HG03066 (cell line): ENCODE data around the gene CNOT8.
"Not testable (repeated sequence)": the region's sequence is repeated elsewhere in the genome, so short reads cannot be mapped to it uniquely, and the experiment has no call there.

Source experiments
- ATAC-seq: cut with Tn5 transposase; IDR thresholded peaks from one replicate; pipeline ENCODE4 v1.9.1; 2021; ENCODE audit warnings: low read depth; ENCODE audit not compliant: unreplicated experiment

Gene CNOT8

DNA sequence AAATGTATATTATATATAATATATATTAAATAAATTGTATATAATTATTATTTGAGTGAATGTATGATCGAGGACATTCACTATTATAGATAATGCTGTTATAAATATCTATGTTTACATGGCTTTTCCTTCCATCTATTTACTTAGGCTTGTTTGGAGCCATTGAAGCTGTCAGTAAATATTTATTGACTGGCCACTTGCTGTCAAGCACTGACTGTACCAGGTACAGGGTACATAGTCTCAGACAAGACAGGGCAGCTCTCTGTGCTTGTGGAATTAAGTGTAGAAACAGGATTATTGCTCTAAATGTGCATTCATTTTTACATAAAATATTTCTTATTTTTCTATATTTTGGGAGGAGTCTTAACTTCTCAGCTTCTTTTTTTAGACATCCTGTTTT is 24.4 kb upstream of the CNOT8 start:
- ATAC-seq = no peak

DNA sequence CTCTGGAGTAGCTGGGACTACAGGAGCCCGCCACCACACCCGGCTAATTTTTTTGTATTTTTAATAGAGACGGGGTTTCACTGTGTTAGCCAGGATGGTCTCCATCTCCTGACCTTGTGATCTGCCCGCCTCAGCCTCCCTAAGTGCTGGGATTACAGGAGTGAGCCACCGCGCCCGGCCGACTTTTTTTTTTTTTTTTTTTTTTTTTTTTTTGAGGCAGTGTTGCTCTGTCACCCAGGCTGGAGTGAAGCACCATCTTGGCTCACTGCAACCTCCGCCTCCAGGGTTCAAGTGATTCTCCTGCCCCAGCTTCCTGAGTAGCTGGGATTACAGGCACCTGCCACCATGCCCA is 22.8 kb upstream of the CNOT8 start:
- not testable (repeated sequence) for ATAC-seq

DNA sequence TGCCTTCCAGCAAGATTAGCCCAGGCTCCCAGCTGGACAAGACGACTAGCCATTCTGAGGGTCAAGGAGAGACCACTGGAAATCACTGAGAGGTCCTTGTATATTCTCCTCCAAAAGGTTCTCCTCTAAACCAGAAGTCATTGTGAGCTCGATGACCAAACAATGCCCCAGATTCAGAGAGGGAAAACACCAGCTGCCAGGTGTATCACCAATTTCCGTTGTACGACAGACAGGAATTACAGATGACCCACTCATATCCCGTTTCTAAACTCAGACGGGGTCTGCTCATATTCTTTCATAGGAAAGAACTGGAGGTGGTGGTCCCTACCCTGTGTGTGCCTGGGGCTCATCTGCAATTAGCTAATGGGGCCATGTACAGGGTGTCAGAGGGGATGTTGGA is 22.2 kb upstream of the CNOT8 start:
- ATAC-seq = no peak

DNA sequence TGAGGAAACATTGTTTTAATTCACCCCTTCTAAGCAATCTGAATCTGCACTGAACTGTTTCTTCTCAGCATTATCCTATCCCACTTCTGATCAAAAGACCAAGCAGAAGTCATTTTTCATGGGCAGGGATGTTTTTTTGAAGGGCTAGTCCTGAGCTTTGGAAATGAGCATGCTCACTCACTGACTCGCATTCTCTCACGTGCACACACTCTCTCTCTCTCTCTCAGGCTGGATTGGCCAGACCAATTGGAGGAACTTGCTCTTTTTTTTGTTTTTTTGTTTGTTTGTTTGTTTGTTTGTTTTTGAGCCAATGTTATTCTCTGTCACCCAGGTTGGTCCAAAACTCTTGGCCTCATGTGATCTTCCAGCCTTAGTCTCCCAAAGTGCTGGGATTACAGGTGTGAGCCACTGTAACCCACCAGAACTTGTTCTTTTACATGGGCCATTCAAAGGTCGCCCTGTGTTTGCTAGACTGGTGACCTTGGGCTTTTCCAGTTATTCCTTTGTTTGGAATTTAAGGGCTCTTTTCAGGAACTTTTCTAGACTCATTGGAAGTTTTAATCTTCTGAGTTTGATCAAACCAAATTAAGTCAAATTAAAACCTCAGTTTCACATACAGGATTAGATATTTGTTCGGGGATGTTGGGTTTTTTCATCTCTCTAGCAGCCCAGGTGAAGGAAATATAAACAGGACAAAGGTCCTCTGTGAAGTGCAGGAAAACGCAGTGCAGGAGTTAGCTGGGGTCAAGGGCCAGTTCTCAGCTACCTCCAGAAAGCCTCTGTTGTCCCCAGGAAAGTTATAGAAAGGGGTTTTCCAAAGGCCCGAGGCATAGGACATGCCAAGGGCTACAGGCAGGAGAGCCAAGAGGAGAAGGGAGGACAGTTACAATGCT is 21.2 kb upstream of the CNOT8 start:
- ATAC-seq = no peak

DNA sequence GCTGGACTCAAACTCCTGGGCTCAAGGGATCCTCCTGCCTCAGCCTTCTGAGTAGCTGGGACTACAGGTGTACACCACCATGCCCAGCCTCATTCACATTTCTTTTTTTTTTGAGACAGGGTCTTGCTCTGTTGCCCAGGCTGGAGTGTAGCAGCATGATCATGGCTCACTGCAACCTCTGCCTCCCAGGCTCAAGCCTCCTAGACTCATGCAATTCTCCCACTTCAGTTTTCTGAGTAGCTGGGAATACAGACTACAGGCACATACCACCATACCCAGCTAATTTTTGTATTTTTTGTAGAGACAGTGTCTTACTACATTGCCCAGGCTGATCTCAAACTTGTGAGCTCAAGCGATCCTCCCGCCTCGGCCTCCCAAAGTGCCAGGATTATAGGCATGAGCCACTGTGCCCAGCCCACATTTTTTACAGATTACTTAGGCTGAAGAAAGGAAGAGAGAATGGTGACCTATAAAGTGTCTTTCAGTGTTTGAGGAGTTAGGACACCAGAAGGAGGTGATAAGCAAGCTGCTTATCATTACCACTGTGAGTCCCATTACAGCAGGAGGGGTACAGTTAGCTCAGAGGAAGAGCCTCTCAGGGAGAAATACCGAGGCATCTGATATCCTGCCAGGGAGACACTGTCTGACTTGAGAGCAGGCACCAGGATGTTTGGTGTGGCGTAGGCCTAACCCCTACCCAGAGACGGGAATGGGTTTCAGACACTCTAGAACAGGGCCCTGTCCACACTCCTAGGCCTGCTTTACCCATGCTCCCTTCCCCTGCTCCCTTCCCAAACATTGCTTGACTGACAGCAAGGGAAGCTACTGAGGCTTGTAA is 17.8 kb upstream of the CNOT8 start:
- no peak for ATAC-seq

DNA sequence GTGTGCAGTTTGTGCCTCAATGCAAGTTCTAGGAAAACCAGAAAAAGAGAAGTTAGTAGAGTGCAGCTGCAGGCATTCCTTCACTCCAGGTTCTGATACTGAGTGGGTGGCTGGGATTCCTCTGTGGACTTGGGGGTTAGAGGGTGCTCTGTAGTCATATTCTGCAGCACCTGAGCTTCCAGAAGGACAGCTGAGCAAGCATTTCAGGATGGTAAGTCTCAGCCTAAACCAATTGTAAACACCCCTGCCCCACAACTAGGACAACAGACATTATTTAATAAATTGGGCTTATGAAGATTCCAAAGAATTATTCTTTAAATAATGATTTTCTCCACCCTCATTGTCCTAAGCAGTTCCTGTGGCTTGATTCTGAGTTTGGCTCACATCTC is 17.2 kb upstream of the CNOT8 start:
- no peak for ATAC-seq

DNA sequence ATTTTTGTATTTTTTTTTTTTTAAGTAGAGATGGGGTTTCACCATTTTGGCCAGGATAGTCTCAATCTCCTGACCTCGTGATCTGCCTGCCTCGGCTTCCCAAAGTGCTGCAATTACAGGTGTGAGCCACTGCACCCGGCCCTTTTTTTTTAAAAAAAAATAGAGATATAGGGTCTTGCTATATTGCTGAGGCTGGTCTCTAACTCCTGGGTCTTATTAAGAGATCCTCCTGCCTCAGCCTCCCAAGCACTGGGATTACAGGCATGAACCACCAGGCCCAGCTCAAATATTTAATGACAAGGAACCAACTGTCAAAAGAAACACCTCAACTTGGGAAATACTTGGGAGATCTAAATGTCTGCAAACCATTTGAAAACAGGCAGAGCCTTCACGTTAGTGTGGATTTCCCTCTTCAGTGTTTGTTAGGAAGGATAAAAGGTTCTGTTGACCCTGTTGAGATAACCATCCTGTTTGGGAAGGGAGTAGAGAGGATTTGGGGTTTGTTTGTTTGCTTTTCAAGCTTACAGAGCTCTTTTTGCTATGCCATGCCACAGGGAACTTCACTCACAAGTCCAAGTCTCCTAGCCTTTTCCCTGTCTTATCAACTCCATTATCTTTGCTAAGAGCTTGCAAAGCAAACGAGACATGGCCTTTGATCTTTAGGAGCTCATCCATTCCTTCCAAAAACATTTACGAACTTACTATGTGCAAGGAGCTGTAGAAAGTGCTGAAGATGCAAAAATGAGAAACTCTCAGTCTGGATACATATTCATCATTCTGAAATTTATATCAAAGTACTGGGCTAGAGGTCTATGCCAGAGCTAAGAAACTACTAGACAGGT is 15.5 kb upstream of the CNOT8 start:
- ATAC-seq = no peak

DNA sequence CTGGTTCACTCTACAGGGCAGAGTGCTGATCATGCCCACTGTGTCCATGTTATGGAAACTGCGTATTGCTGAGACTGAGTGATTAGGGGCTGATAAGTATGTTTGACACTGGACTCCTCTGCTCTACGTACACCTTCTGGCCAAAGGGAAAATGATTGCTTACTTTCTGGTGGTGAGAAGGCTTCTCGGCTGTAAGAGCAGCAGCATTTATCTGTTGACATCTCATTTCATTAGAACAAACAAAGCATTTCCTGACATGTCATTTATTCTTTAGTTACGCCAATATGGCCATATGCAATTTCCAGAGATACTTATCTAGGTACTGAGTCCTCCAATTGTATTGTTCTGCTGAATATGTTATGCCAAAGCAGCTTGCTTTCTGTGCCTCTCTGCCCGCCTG is 13.6 kb upstream of the CNOT8 start:
- ATAC-seq = no peak

DNA sequence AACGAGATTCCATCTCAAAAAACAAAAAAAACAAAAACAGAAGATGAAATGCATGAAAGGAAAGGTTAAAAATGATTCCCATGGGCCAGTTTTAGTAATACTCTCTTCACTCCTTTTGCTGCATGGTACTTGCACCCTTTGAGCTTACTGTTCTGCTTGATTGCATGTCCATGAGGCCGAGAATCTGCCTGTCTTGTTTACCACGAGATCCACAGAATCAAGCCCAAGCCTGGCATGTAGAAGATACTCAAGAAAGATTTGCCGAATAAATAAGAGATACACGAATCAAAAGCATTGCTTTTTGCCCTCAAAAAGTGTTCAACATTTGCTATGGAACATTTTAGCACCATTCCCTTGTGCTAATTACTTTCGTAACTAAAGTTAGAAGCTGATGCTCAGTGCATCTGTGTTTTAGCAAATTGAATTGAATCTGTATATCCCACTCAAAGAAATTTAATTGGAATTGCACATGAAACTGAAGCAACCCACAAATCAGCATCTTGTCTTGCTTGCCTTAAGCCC is 9.1 kb upstream of the CNOT8 start:
- ATAC-seq = no peak

DNA sequence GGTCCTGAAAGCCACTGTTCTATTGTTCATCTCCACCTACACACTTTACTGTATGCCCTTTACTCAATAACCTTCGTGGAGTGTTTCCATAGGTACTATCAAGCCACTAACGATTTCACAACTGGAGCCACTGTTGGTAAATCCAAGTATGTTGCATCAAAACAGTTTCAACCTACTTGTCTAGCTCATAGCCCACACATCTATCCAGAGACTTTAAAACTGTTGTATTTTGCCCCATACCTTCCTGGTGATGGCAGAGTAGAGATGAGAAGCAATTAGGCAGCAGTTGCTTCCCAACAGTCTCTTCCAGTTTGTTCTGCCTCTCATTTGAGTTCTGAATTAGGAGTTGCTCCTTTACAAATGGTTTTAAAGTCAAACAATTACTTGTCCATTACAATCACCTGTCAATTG is 8.6 kb upstream of the CNOT8 start:
- ATAC-seq = no peak

DNA sequence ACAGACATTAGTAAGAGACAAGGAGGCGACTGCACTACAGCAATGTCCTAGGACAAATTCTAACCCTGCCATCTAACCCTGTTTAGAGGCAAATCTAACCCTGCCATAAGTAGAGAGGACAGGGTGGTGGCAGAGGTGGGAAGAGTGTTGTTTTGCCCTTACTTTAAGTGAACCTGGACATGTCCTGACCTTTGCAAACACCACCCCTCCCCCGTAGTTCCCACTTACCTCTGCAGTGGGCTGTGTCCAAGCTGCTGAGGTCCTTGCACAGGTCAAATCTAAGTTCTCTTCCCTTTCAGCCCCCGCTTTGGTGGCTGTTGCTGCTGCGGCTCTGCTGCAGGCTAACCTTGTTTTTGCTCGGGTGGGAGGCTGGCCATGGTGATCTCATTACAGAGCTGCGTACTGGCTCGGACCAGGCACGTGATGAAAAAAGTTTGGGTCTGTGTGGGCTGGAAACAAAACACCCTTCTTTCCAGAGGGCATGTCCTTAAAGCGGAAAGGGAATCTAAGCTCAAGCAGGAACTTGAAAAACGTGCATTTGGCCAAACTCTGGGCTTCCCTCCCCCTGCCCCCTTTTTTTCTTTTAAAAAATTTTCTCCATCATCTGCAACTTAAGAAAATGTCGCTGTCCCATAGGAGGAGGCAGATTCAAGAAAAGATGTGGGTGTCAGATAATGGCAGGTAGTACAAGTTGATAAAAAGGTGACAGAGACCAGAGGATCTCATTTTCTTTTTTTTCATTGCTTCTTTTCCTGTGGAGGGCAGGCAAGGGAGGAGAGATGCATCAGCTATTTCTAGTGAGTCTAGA is 8.0 kb upstream of the CNOT8 start, which contains the start of gene FAXDC2:
Gene FAXDC2, minus strand, starts transcription at position 349 of the 808 bp plus-strand sequence. CDS start 12,425 bp downstream, outside the sequence.
- no peak for ATAC-seq

DNA sequence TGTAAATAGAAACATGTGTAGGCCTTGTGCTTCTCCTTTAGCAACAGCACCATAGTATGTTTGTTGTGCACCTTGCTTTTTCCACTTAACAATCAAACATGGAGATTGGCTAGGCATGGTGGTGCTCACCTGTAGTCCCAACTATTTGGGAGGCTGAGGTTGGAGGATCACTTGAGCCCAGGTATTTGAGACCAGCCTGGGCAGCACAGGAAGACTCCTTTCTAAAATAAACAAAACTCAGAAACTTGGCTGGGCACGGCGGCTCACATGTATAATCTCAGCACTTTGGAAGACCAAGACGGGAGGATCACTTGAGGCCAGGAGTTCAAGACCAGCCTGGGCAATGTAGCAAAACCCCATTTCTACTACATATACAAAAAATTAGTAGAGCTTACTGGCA is 7.1 kb upstream of the CNOT8 start:
- ATAC-seq = no peak

DNA sequence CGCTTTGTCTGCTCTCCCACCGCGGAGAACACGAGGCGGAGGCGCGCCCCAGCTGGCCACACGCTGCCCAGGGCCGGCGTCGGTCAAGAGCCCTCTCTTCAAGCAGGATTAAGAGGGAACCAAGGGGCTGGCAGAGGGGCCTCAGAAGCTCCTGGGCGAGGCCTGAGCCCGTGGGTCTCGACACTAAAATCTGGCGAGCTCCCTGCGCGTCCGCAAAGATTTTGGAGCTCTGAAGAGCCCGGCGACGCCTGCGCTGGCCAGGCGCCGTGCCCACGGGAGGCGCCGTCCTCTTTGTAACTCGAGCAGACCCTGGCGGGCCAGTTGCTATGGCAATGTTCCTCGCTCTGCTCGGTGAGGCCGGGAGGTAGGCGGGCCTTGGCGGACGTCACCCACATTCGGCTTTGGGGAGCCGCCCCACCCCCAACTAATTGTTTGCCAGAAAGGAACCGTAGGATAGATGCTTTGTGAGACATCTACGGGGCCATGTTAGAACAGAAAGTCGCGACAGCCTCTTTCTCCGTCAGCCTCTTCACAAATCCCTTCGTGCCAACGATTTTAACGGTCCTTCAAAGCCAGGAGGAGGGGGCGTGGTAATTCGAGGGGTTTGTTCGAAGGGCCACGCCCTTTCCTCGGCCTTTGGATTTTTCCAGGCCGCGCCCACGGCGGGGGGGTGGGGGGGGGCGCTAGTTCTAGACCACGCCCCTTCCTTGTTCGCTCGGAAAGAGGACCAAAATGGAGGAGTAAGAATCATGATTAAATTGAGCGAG is 714 bp upstream of the CNOT8 start:
- ATAC-seq = peak; percentile 58

DNA sequence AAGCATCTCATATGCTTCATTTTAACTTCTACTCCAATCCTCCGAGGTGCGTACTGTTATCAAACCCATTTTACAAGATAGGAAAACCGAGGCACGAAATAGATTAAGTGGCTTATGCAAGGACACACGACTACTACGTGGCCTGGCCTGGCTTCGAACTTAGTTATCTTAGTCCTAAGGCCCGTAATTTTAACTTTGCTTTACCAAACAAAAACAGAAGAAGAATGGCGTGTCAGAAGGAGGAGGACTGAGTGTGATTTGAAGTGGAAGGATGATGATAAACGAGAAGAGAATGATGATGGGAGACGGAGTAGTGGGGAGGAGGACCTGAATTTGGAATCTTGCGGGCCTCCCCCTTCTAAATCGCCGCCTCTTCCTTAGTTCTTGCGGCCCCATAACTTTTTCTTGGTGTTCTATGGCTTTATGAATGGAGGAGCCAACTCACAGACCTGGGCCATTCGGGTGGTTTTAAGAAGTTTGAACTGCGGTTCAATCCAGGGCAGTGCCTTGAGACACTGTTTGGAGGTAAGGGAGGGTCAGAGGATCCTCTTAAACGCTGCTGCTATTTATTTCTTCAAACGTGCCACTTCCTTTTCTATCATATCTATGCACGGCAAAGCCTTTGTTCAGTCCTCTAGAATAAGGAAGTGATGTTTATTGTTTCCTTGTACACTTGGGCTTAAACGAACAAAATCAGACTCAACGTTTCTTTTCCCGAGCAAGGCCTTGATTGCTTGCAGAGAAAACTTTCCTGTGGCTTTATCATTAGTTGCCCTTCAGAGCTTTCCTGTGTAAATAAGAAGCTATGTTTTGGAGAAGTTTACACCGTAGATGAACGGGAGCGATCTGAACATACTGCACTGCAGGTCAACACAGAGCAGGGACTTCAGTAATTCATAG is 795 bp downstream of the CNOT8 start:
- no peak for ATAC-seq

DNA sequence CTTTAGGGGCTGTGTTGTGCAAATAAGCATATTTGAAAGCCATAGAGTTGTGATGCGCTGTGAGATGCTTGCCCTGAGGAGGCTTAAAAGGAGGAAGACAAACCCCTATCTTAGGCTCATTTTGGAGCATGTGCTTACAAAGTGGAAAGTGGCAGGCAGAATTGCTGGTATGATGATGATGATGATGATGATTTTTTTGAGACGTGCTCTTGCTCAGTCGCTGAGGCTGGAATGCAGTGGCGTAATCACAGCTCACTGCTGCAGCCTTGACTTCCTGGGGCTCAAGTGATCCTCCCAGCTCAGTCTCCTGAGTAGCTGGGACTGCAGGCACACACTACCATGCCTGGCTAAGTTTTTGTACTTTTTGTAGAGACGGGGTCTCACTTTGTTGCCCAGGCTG is 1.7 kb downstream of the CNOT8 start:
- no peak for ATAC-seq

DNA sequence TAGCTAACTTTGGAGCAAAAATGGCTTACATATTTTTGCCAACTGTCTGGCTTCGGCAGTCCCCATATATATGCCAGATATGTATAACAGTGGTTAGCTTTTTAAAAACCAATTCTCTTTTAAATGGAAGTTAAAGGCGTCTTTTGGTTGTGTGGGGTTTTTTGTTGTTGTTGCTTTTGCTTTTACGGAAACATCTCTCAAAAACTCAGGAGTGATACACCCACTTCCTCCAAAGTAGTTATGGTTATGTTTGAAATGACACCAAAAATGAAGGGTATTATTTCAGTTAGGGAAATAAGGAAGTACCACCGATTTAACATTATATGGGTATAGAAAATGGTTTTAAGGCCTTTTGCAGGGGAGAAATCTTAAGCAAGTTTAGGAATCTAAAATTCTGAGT is 2.3 kb downstream of the CNOT8 start:
- no peak for ATAC-seq

DNA sequence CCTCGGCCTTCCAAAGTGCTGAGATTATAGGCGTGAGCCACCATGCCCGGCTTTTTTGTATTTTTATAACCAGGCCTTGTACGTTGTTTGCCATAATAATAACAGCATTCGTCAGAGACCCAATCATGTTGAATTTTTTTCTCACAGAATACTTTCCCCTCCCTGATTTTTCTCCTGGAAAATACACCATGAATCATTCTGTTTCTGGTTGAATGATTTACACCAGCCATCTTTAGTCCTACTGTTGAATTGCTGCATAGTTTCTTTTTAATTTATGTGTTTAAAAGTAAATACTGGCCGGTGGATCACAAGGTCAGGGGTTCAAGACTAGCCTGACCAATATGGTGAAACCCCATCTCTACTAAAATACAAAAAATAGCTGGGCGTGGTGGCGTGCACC is 3.5 kb downstream of the CNOT8 start:
- no peak for ATAC-seq

DNA sequence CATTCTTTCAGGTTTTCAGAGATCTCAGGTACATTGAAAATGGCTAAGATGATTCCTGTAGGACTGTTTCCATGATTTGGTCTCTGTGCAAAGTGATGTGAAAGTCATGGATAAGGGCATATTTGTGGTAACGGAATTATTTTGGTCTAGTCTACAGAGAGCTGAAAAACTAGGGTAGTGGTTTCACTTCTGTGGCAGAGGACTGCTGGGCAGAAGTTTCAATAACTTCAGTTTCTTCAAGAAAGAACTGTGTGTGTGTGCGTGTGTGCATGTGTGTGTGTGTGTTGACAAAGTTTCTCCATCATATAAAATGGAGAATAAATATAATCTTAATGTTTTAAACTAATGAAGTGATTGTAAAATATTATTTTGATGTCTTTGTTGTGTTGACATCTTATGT is 4.3 kb downstream of the CNOT8 start:
- no peak for ATAC-seq
